ENCODE data around the gene PSMB3. TPM values are rescaled to one million over a fixed set of nuclear protein-coding genes. Genes with fewer than 3 reads are reported as not detected.

PSMB3 gene
- total RNA-seq, 1 experiment from 2014 or later, result 346 TPM

DNA sequence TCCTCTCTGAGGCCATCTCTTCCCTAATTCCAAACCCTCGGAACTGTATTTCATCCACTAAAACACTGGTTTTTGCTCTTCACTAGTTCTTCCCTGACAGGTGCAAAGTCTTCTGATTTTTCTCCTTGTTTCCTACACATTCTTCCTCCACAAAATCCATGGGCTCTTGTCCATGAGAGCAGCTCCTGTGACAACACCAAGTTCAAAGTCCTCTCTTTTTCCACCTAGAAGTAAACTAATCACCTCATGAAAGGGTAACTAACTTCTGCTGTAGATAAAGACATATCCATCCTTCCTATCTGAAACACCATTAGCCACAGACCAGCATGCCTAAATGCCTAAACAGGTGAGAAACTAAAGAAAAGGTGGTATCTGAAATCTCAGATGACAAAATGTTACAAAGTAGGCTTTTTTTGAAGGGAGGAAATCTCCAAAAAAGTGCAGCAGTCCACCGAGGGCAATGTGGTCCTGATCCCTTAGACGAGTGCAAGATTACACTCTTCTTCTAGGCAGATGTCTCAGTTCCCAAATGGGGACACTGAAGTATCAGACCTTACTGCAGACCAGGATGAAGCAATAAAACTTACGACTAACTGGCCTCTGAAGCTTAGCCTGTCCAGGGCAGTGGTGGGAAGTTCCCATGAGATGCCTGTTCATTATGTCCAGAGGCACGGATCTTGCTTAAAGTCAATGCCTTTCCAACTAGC is 44.1 kb downstream of the PSMB3 start:
- TF ChIP-seq FOSL1 (IDR thresholded peaks at IDR 0.05; ENCODE audit: low read depth) (no peak), EGR1 (IDR thresholded peaks at IDR 0.05; ENCODE audit: low read depth) (no peak), ZFX (IDR thresholded peaks at IDR 0.05) (no peak), POLR2A (IDR thresholded peaks at IDR 0.05; ENCODE audit: borderline replicate concordance, extremely low read depth, insufficient read depth, insufficient read length) (no peak), SRF (IDR thresholded peaks at IDR 0.05; ENCODE audit: low read depth) (no peak), RAD21 (IDR thresholded peaks at IDR 0.05; ENCODE audit: low read depth) (no peak), ZNF274 (IDR thresholded peaks at IDR 0.05; ENCODE audit: low read depth, low read length) (no peak), ATF3 (IDR thresholded peaks at IDR 0.05) (no peak), MAX (IDR thresholded peaks at IDR 0.05) (no peak), POLR2AphosphoS5 (IDR thresholded peaks at IDR 0.05; ENCODE audit: low read depth, low read length) (no peak), CEBPB (IDR thresholded peaks at IDR 0.05; ENCODE audit: low read depth) (no peak), JUND (IDR thresholded peaks at IDR 0.05) (no peak), CBX3 (IDR thresholded peaks at IDR 0.05; ENCODE audit: low read depth) (no peak)
- TF ChIP-seq, protein P1, sequence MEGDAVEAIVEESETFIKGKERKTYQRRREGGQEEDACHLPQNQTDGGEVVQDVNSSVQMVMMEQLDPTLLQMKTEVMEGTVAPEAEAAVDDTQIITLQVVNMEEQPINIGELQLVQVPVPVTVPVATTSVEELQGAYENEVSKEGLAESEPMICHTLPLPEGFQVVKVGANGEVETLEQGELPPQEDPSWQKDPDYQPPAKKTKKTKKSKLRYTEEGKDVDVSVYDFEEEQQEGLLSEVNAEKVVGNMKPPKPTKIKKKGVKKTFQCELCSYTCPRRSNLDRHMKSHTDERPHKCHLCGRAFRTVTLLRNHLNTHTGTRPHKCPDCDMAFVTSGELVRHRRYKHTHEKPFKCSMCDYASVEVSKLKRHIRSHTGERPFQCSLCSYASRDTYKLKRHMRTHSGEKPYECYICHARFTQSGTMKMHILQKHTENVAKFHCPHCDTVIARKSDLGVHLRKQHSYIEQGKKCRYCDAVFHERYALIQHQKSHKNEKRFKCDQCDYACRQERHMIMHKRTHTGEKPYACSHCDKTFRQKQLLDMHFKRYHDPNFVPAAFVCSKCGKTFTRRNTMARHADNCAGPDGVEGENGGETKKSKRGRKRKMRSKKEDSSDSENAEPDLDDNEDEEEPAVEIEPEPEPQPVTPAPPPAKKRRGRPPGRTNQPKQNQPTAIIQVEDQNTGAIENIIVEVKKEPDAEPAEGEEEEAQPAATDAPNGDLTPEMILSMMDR (IDR thresholded peaks at IDR 0.05 in 2 of 3, conservative IDR thresholded peaks at IDR 0.05 in 1 of 3; ENCODE audit: borderline replicate concordance in 1 of 3, insufficient read depth in 1 of 3, low read depth in 2 of 3, low read length in 2 of 3), result no peak
- no peak overlapping the region for H3K4me3 ChIP-seq (replicated peaks in 1 of 2; ENCODE audit: low read depth in 1 of 2, low read length in 2 of 2)
- POLR2A ChIA-PET, result interaction anchor here (1.1 kb wide), 1 partner anchor 45 kb away, joined by 3 read pairs; the partner anchor contains the start of gene PSMB3
- peaks cover 0 to 12% of the 10 kb centered on the region in 2 experiments; a peak in 2 of 4 replicates for H3K36me3 ChIP-seq (ENCODE audit: control insufficient read depth in 1 of 2, insufficient read depth in 2 of 2, low read length in 2 of 2)
- H3K27ac ChIP-seq (ENCODE audit: low read depth, low read length), result no peak overlapping the region
- H4K20me1 ChIP-seq (ENCODE audit: insufficient read depth), result no peaks in the 10 kb centered on the region
- ATAC-seq (no peak), DNase-seq (ENCODE audit: low read depth, low spot score) (no peak)
- H3K4me2 ChIP-seq (ENCODE audit: low read length), result no peak overlapping the region
- H3K9me2 ChIP-seq (ENCODE audit: insufficient read depth), result no peaks in the 10 kb centered on the region
- intact Hi-C loops (cut with micrococcal nuclease), result loop anchor here (5.0 kb wide), 1 partner anchor 44 kb away; the partner anchor contains the start of gene PSMB3
- no peaks in the 10 kb centered on the region for H3K27me3 ChIP-seq (ENCODE audit: insufficient read depth, low read length)
- peaks cover 11 to 20% of the 10 kb centered on the region in 2 experiments for H3K4me1 ChIP-seq (ENCODE audit: control insufficient read depth in 1 of 2, insufficient read depth in 2 of 2, low read length in 2 of 2)
- no peak overlapping the region for H2AFZ ChIP-seq (ENCODE audit: low read depth, low read length, poor library complexity, severe bottlenecking)
- peaks cover 58% of the 10 kb centered on the region for H3K79me2 ChIP-seq (ENCODE audit: insufficient read depth, low read length)
- H3K9me3 ChIP-seq (ENCODE audit: control insufficient read depth in 1 of 2, insufficient read depth in 1 of 2, low read depth in 1 of 2, low read length in 2 of 2), result no peaks in the 10 kb centered on the region
- CTCF ChIA-PET, result no interaction called here
- no peak overlapping the region for H3K9ac ChIP-seq (ENCODE audit: low read length)
- RAD21 ChIA-PET (ENCODE audit: low non-redundant PET in 1 of 2, low total read pairs in 2 of 2, uncharacterized antibody in 2 of 2, unreplicated experiment in 2 of 2), result no interaction called here
- no TSS peak for BruUV-seq (replicated peaks)

Measured in HCT116 (cell line).